Neuronal stem cell (in vitro differentiated cells): ENCODE data around the gene CRACR2B.
A peak's percentile ranks its signal among the peaks of the same experiment; 100 is the strongest.

Source experiments
- DNase-seq: peaks from one replicate; pipeline ENCODE4 v3.0.0-alpha.2; 2013; ENCODE audit warnings: low spot score
- H2AFZ ChIP-seq: one replicate; pipeline ENCODE4 v1.6.1; 2013; ENCODE audit warnings: mild to moderate bottlenecking, low read length, inconsistent platforms
- H2AK5ac ChIP-seq: 2 replicates; pipeline ENCODE4 v1.6.1; 2013; ENCODE audit warnings: low read depth, mild to moderate bottlenecking, inconsistent platforms, low read length, moderate library complexity, mixed read lengths
- H2BK120ac ChIP-seq: 2 replicates; pipeline ENCODE4 v1.6.1; 2013; ENCODE audit warnings: low read depth, mild to moderate bottlenecking, inconsistent platforms, low read length, moderate library complexity, mixed read lengths
- H2BK12ac ChIP-seq: one replicate; pipeline ENCODE4 v1.6.1; 2013; ENCODE audit warnings: low read length, inconsistent platforms
- H2BK15ac ChIP-seq: 2 replicates; pipeline ENCODE4 v1.6.1; 2013; ENCODE audit warnings: mild to moderate bottlenecking, low read length, inconsistent platforms, mixed read lengths
- H2BK5ac ChIP-seq: one replicate; pipeline ENCODE4 v1.6.1; 2013; ENCODE audit warnings: inconsistent platforms, mild to moderate bottlenecking, low read length, moderate library complexity
- H3K14ac ChIP-seq: one replicate; pipeline ENCODE4 v1.6.1; 2013; ENCODE audit warnings: low read length, inconsistent platforms
- H3K18ac ChIP-seq: 2 replicates; pipeline ENCODE4 v1.6.1; 2013; ENCODE audit warnings: low read length, inconsistent platforms
- H3K23ac ChIP-seq: 2 replicates; pipeline ENCODE4 v1.6.1; 2013; ENCODE audit warnings: low read depth, mild to moderate bottlenecking, mixed read lengths, low read length, inconsistent platforms; ENCODE audit not compliant: poor library complexity
- H3K27ac ChIP-seq: replicated peaks from 3 replicates; pipeline ENCODE4 v1.5.1; 2013; ENCODE audit warnings: low read length, inconsistent platforms
- H3K27me3 ChIP-seq, 3 experiments: 2 replicates each; pipeline ENCODE4 v1.6.1; 2013; ENCODE audit warnings: low read length in 3 of 3, mild to moderate bottlenecking in 2 of 3, inconsistent platforms in 1 of 3, low read depth in 1 of 3, mixed read lengths in 1 of 3, moderate library complexity in 1 of 3; ENCODE audit not compliant: control insufficient read depth in 3 of 3, insufficient read depth in 3 of 3
- H3K36me3 ChIP-seq, 2 donors: replicated peaks in 1 of 2; 2 replicates each; pipeline ENCODE4 v1.6.1; 2013; ENCODE audit warnings: low read length in 2 of 2; ENCODE audit not compliant: control insufficient read depth in 2 of 2, insufficient read depth in 2 of 2
- H3K4ac ChIP-seq: 2 replicates; pipeline ENCODE4 v1.6.1; 2013; ENCODE audit warnings: inconsistent platforms, mild to moderate bottlenecking, low read length, moderate library complexity
- H3K4me1 ChIP-seq, 2 donors: 1 replicate in 1 of 2; 2 replicates in 1 of 2; pipeline ENCODE4 v1.6.1; 2013; ENCODE audit warnings: low read length in 2 of 2, low read depth in 1 of 2; ENCODE audit not compliant: control insufficient read depth in 2 of 2, insufficient read depth in 1 of 2
- H3K4me2 ChIP-seq: one replicate; pipeline ENCODE4 v1.6.1; 2013; ENCODE audit warnings: mild to moderate bottlenecking, low read length, inconsistent platforms; ENCODE audit not compliant: insufficient read depth, poor library complexity, severe bottlenecking
- H3K4me3 ChIP-seq, 2 donors: 2 replicates each; pipeline ENCODE4 v1.5.1; 2013; ENCODE audit warnings: low read length in 2 of 2, mild to moderate bottlenecking in 2 of 2, inconsistent platforms in 1 of 2, moderate library complexity in 1 of 2
- H3K79me1 ChIP-seq: one replicate; pipeline ENCODE4 v1.6.1; 2013; ENCODE audit warnings: low read depth, mild to moderate bottlenecking, inconsistent platforms, low read length, moderate library complexity
- H3K9ac ChIP-seq: one replicate; pipeline ENCODE4 v1.6.1; 2013; ENCODE audit warnings: mild to moderate bottlenecking, low read depth, low read length, inconsistent platforms; ENCODE audit not compliant: poor library complexity
- H3K9me3 ChIP-seq, 2 donors: replicated peaks in 1 of 2; 2 replicates each; pipeline versions ENCODE3 to v1.6.1; 2013; ENCODE audit warnings: low read length in 2 of 2, mild to moderate bottlenecking in 2 of 2, inconsistent platforms in 1 of 2, low read depth in 1 of 2, mixed read lengths in 1 of 2, moderate library complexity in 1 of 2; ENCODE audit not compliant: control insufficient read depth in 2 of 2, insufficient read depth in 1 of 2
- H4K8ac ChIP-seq: one replicate; pipeline ENCODE4 v1.6.1; 2013; ENCODE audit warnings: low read depth, mild to moderate bottlenecking, inconsistent platforms, low read length, moderate library complexity
- H4K91ac ChIP-seq: one replicate; pipeline ENCODE4 v1.6.1; 2013; ENCODE audit warnings: low read length, low read depth, mild to moderate bottlenecking, inconsistent platforms; ENCODE audit not compliant: poor library complexity
- WGBS, 2 donors: extraction: QIAGEN DNeasy Blood & Tissue Kit; methylation state at CpG; one replicate each; pipeline ENCODE4 v1.1.7; 2013; ENCODE audit warnings: missing lambda C conversion rate in 2 of 2, mixed read lengths in 1 of 2; ENCODE audit not compliant: insufficient read length in 2 of 2, insufficient replicate concordance in 1 of 2; ENCODE audit errors: extremely low coverage in 2 of 2; 5-methylcytosine and 5-hydroxymethylcytosine counted together

The CRACR2B gene

DNA sequence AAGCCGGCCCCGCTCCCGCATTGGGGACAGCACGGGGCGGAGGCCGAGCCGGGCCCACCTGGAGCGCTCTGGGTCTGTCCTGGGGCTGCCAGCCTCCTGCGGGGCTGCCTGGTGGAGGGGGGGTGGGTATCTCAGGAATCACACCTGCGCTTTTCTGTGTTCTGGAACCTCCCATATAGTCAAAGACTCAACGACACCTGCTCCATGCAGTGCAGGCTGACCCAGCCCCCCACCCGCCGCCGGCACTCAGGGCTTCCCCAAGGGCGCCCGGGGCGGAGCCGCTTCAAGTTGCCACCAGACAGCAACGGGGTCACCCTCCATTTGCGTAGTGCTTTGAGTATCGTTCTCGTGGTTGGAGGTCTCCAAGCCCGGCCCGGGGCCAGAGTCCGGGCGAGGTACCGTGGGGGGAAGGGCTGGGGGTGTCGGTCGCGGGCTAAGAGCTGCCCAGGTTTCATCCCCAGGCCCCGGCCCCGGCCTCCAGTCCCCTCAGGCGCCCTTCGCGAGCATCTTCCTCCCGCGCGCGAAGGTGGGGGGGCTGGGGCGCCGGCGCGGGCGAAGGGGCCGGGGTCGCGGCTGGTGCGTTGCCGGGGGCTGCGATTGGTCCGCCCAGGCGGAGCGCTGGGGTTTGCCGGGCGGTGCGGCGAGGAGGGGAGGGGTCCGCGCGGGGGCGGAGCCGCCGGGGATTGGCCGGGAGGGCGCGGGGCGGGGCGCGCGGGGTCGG, 21.5 kb downstream of the CRACR2B start:
- no CpG with 5 or more reads among the region's 71 CpGs for WGBS, 2 donors
- Histone ChIP-seq H3K23ac (no peak overlapping the region), H3K36me3 (no peaks in the 10 kb centered on the region), H2BK120ac (no peak overlapping the region), H2BK12ac (peak overlapping the region; percentile 22), H2AK5ac (peak overlapping the region; percentile 98), H3K4ac (no peak overlapping the region), H2AFZ (peak overlapping the region; percentile 83), H3K9me3 (no peaks in the 10 kb centered on the region), H2BK5ac (no peak overlapping the region), H3K27ac (no peak overlapping the region), H3K14ac (no peak overlapping the region), H2BK15ac (no peak overlapping the region), H3K4me1 (peaks cover 32 to 48% of the 10 kb centered on the region in 2 donors), H3K27me3 (peaks cover 0 to 20% (median 0%) of the 10 kb centered on the region in 3 experiments), H3K4me3 (peak overlapping the region; percentile 62 to 76), H3K18ac (peak overlapping the region; percentile 91), H3K4me2 (peak overlapping the region; percentile 98), H4K91ac (no peak overlapping the region), H4K8ac (peak overlapping the region; percentile 43), H3K79me1 (peaks cover 17% of the 10 kb centered on the region), H3K9ac (peak overlapping the region; percentile 44)
- DNase-seq = no peak

DNA sequence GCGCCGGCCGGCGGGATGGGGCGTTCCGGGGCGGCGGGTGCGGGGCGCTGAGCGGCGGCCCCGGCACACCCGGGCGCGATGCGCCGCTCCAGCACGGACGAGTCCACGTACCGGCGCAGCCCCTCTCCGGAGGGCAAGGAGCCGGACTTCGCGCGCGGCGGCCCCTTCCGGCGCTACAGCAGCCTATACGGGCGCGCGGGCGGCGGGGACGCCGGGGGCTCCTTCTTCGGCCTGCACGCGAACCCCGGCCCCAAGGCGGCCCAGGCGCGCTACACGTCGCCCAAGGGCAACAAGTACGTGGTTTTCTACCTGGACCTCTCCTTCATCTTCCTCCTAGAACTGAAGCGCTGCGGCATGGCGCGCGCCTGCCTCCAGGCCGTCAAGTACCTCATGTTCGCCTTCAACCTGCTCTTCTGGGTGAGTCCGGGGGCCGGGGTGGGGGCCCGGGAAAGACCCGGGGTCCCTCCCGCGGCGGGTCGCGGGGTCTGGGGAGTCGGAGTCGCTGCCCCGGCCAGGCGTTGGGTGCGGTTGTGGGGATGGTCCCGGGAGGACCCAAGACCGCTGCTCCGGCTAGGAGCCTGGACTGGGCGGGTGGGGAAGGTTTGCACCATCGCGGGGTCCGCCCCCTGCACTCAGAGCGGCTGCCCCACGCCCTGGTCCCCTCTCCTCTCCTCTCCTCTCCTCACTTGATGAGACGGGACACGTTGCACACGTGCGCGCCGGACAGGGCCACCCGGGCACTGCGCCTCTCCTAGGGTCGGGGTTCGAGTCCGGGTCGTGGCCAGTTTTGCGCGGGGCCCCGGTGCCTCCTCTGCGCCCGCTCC, 22.4 kb downstream of the CRACR2B start:
- peak overlapping the region; percentile 85 for H2BK15ac ChIP-seq
- peak overlapping the region; percentile 88 for H3K9ac ChIP-seq
- H3K9me3 ChIP-seq = no peaks in the 10 kb centered on the region
- H2AFZ ChIP-seq = peak overlapping the region; percentile 83
- no peak overlapping the region for H2BK120ac ChIP-seq
- H4K8ac ChIP-seq = no peak overlapping the region
- peak overlapping the region; percentile 94 for H3K14ac ChIP-seq
- peak overlapping the region; percentile 98 for H3K4me2 ChIP-seq
- no peak overlapping the region for H3K4ac ChIP-seq
- H2AK5ac ChIP-seq = peak overlapping the region; percentile 96
- peaks cover 0 to 20% (median 0%) of the 10 kb centered on the region in 3 experiments for H3K27me3 ChIP-seq
- WGBS, 2 donors = no CpG with 5 or more reads among the region's 97 CpGs
- peak overlapping the region; percentile 80 for H3K23ac ChIP-seq
- peaks cover 17% of the 10 kb centered on the region for H3K79me1 ChIP-seq
- no peak overlapping the region for H4K91ac ChIP-seq
- no peaks in the 10 kb centered on the region for H3K36me3 ChIP-seq
- peak overlapping the region; percentile 73 for H2BK12ac ChIP-seq
- H2BK5ac ChIP-seq = peak overlapping the region; percentile 39
- no peak overlapping the region for H3K27ac ChIP-seq
- DNase-seq = no peak
- H3K4me1 ChIP-seq = peaks cover 35 to 51% of the 10 kb centered on the region in 2 donors
- H3K18ac ChIP-seq = peak overlapping the region; percentile 94
- H3K4me3 ChIP-seq = peak overlapping the region; percentile 62 to 84

DNA sequence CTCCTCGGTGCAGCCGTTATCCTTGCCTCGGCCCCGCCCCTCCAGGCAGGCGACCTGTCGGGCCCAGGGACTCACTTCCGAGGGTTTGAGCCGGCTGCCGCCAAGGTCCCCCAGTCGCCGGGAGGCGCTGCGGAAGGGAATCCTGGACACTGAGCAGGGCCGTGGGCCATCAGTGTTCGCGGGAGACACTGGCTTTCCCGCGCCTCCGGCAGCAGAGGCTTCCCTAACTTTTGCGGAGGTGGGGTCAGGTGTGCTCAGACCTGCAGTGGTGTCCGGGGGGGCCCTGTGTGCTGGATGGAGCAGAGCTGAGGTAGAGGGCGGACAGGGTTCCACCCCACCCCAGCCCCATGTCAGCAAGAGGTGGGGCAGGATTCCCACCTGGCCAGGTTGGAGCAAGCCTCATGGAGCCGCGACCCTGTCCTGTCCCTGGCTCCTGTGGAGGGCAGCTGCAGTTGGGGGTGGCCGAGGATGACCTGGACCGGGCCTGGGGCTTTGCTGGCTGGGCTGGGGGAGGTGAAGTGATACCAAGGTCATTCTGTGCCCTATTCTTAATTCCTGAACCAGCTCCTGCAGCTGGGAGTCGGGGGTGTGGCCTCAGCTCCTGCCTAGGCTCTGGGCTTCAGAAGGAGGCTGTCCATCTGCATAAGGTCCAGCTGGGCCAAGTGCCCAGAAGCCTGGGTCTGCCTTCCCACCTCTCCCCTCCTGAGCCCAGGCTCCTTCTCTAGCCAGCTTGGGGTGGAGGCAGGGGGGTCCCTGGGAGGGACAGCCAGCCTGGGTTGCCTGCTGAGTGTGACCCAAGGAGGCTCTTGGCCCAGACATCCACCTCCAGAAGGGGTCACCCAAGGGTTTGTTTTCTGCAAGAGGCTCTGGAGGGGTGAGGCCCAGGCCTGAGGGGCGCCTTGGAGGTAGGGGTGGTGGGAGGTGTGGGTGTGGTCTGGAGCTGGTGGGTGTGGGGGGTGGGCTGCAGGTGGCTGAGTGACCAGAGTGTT, 23.4 kb downstream of the CRACR2B start:
- H3K27ac ChIP-seq = no peak overlapping the region
- peak overlapping the region; percentile 98 for H3K4me2 ChIP-seq
- H2BK5ac ChIP-seq = peak overlapping the region; percentile 39
- H4K8ac ChIP-seq = peak overlapping the region; percentile 65
- peaks cover 0 to 20% (median 0%) of the 10 kb centered on the region in 3 experiments for H3K27me3 ChIP-seq
- peak overlapping the region; percentile 96 for H2AK5ac ChIP-seq
- H3K79me1 ChIP-seq = peaks cover 19% of the 10 kb centered on the region
- H3K4ac ChIP-seq = no peak overlapping the region
- peak overlapping the region; percentile 85 for H2BK15ac ChIP-seq
- peak overlapping the region; percentile 62 to 84 for H3K4me3 ChIP-seq
- H3K14ac ChIP-seq = peak overlapping the region; percentile 94
- no peaks in the 10 kb centered on the region for H3K36me3 ChIP-seq
- H2AFZ ChIP-seq = no peak overlapping the region
- no peak overlapping the region for H2BK12ac ChIP-seq
- no peaks in the 10 kb centered on the region for H3K9me3 ChIP-seq
- no peak overlapping the region for H4K91ac ChIP-seq
- H3K23ac ChIP-seq = peak overlapping the region; percentile 80
- H2BK120ac ChIP-seq = peak overlapping the region; percentile 87
- peaks cover 35 to 47% of the 10 kb centered on the region in 2 donors for H3K4me1 ChIP-seq
- H3K18ac ChIP-seq = peak overlapping the region; percentile 90
- H3K9ac ChIP-seq = peak overlapping the region; percentile 88
- DNase-seq = no peak
- no CpG with 5 or more reads among the region's 28 CpGs for WGBS, 2 donors
